HT-29 (cell line): ENCODE measurements around the gene KLHL35. TPM values are rescaled to one million over a fixed set of nuclear protein-coding genes. Genes with fewer than 3 reads are reported as not detected.

Experiments used
- DNase-seq: peaks from one replicate; pipeline ENCODE4 v3.0.0-alpha.2; 2015; ENCODE audit warnings: low spot score
- total RNA-seq: library from RNA; depleted of rRNA; stranded (reverse); fragments of >200 nt; shearing (Covaris generic); gene quantifications from 2 replicates; pipeline ENCODE4 v1.2.3, GENCODE V29; 2014

Gene KLHL35
- total RNA-seq, 1 experiment from 2014 or later: 20.5 TPM

DNA sequence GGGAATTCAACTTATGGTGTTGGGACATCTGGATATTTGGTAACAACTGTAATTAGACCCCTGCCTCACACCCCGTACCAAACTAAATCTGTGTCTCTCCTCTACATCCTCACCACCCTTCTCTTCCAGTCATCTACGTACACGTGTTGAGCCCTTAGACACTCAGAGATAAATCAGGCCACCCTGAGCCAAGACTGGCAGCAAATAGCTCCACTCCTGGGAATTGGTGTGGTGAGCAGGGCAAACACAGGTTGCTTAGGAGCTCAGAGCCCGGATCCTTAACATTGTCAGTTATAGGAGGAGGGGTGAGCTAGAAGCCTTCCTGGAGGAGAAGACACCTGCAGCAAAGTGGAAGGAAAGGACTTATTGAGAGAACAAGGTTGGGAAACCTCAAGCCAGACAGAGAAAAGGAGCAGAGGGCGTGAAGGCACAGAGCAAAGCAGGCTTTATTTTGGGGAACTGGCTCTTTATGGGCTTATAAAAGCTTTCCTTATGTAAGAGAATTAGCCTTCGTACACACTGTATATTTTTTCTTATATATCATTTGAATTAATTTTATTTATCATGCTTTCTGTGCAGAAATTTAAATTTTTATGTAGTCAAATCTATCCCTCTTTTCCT lies 36.9 kb upstream of the KLHL35 start:
- DNase-seq: no peak

DNA sequence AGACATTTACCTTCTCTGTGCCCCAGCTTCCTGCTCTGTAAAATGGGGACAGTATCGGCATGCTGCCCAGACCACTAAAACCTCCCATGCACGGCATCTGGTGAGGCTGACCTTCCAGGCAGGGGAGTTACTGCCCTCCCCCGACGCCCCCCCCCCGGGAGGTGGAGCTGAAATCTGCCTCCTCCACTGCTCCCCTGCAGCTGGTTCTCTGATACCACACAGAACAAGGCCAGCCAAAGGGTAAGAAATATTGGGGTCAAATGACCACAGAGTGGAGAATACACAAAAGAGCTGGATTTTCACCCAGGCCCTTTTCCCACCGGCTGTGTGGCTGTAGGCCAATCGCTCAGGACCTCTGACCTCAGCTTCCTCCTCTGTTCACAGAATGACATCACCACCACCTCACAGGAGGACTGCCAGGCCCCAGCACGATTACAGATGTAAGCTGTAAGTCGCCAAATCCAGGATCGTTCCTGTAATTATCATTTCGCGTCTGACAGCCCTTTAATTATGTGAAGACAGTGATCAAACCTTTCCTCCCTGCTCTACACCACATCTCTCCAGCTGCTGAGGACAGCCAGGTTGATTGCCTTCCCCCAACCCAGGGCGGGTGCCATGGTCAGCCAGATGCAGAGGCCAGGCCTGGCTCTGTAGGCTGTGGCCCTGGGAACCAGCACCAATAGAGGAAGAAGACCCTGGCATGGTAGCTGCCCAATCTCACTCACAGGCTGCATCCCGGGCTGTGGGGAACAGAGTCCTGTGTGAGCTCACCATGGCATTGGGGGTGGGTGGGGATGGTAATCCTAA lies 35.7 kb upstream of the KLHL35 start:
- no peak for DNase-seq

DNA sequence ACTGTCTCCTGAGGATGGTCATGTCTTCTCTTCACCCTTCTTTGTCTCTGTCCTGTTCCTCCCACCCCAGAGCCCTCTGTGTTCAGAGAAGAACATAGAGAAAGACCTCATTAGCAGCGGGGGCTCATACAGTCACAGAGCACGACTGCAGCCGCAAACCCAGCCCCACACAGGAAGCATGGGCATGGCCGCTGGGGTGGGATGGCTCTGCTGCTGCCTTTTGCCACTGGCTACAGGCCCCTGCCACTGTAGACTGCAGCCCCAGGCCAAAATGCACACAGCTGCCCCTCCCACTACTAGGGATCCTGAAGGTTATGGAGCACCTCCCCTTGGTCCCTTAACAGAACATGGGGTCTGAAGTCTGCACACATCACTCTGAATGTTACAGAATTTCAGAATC lies 34.9 kb upstream of the KLHL35 start:
- no peak for DNase-seq

DNA sequence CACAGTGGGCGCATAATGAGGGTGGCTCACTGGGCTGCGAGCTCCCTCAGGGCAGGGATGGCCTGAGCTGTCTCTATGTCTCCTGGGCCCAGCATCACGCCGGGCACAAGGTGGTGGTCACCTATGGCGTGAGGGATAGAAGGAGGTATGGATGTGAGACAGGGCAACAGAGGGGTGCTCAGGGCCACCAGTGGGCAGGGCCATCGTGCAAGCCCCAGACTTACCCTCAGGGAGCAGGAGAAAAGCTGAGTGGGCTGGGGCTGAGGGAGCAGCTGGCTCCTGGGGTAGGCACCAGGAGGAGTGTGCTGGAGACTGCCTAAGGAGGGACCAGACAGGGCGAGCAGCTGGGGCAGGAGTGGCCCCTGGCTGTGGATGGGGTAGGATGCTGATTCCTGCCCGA lies 34.3 kb upstream of the KLHL35 start:
- no peak for DNase-seq

DNA sequence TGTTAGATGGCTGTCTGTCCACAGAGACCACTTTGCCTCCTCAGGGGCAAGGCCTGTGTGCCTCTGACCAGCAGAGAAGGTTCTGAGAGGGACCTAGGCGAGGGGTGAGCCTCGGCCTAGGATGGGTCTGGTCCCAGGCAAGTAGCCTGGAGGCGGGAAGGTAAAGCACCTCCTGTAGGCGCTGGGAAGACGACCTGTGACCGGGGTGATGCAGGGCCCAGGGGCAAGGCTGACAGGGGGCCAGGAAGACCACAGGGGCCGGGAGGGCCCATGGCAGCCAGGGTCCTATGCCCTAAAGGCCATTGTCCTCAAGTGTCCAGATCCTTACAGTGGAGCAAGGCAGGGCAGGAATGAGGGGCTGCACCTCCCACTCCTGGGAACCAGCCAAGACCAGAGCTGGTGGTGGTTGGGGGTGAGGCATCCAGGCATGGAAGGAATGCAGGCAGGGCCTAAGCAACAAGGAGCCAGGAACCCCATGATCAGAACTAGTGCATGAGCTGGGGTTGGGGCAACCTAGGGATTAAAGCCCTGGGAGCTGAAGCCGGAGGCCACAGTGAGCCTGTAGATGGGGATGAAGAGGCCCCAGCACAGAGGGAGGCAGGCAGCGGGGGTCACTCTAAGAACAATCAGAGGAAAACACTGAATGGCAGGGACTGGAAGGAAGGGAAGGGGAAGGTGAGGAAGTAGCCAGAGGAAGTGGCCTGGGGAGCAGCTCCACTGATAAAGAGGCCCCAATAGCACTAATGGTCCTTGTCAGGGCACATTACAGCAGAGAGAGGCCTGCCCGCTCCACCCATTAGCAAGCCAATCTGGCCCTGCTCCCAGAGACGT lies 32.9 kb upstream of the KLHL35 start:
- DNase-seq: no peak

DNA sequence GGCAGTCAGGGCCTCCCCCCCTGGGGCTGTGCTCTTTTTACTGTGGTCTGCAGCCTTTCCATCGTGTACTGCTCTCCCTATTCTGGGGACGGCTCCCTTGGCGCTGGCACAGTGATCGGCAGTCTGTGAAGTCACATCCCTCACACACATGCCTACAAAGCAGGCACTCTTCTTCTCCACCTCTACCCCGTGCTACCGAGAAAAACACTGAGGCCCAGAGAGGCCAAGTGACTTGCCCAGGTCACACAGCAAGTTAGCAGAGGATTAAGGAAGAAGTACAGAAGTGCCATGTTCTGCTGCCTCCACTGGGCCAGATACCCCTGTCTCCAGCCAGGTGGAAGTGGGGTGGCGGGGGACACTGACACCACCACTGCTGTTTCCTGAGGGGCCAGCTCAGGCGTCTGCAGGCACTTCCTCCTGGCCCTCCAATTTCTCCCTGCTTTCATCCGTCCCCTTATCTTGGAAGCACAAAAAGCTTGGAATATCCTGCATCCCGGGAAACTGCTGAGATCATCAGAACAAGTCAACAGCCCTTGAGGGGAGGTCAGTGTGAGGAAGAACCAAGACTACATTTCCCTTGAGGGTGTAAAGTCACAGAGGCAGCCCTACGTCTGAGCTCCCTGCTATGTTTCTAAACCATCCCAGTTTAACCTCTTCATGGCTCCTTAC lies 30.2 kb upstream of the KLHL35 start:
- DNase-seq: no peak

DNA sequence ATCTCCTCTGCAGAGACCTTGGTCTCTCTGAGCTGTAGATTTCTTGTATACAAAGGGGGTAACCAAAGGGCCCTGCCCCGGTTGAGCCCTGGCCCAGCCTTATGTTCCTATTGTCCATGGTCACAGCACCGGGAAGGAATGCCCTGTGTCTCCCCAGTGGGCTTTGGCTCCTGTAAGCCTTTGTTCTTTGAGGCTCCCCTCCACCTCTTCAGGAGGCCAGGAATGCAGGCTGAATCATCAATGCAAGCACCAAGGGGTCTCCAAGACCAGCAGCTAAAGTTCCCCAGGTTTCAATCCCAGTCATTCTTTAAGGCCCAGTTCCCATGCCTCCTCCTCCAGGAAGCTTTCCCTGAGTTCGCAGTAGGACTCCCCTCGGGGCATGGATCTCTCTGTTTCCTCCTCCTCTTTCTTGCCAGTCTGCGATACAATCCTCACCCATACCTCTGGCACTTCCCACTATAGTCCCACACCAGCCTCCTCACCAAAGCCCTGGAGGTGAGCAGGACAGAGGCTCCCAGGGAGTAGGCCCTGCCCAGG lies 29.2 kb upstream of the KLHL35 start:
- DNase-seq: no peak

DNA sequence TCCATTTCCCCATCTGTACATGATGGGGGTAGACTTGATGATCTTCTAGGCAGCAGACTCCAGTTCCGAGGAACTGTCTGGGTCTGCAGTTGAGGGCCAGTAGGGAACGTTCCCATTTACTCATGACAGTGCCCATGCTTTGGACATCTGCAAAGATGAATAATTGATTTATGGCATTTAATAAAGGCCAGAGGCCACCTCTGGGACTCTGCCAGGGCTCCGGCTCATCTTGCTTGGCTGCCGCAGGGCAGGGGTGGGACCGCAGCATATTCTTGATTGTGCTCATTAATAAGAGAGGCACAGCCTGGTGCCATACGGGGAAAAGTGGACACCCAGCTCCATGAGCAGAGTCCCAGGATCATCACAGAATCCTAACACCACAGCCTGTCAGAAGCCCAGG lies 28.1 kb upstream of the KLHL35 start:
- DNase-seq: no peak

DNA sequence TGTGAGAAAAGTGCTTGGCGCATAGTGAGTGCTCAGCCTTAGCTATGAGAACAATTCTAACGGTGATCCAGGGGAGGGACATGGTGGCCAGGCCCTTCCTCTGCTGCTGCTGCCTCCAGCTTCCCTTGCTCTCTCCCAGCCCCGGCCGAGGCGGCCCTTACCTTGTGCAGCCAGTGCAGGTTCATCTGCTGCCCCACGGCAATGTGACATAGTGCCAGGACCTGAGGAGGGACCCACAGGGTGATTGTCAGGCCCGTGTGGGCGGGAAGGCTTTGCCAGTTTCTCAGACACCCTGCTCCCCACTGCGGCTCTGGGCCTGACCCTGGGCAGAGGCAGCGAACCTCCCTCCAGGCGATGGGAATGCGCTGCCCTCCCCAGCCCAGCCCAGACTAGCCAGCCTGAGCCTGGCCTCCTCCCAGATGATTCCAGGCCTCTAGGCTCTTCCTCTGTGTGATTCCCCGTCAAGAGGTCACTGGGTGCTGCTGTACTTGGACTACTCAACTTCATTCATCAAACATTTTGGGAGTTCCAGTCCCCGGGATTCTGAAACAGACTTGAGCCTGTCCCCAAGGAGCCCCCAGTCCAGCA lies 23.7 kb upstream of the KLHL35 start:
- no peak for DNase-seq

DNA sequence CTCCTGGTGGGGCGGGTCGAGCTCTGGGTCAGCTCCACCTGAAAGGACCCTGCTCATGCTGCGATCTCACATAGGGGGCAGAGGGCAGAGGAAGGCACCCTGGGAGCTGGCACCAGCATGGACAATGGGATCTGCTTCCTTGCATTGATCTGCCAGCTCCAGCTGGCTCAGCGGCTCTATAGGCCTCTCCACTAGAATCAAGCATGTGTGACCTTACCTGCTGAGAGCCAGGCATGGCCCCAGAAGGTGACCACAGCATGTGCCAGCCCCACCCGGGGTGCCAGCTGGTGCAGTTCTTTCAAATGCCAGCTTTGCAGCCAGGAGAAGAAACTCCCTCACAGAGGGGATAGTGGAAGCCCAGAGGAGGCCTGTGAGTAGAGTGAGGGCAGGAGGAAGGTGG lies 22.0 kb upstream of the KLHL35 start:
- no peak for DNase-seq

DNA sequence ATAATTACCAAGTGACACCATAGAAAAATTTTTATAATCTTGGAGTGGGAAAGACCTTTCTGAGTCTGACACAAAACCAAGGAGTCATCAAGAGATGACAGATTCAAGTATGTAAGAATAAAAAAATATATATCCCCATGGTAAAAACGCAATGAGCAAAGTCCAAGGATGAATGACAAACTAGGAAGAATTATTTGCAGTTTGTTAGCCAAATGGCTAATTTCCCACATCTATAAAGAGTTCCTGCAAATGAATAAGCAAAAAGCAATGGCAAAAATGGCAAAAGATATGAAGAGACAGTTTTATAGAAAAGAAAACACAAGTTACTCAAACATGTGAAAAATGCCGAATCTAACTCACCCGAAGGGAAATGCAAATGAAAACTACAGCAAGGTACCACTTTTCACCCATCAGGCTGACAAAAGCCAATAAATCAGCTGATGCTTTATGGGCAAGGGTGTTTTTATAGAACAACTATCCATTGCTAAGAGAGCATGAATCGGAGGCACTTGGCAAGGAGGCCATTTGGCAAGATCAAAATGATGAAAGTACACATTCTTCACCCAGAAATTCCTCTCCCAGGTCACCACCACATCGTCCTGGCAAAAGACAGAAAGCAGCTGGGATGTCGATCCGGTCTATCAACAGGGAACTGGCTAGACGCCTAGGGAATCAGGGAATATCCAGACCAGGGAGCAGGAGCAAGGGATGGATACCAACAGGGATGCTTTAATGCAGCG lies 21.1 kb upstream of the KLHL35 start:
- no peak for DNase-seq

DNA sequence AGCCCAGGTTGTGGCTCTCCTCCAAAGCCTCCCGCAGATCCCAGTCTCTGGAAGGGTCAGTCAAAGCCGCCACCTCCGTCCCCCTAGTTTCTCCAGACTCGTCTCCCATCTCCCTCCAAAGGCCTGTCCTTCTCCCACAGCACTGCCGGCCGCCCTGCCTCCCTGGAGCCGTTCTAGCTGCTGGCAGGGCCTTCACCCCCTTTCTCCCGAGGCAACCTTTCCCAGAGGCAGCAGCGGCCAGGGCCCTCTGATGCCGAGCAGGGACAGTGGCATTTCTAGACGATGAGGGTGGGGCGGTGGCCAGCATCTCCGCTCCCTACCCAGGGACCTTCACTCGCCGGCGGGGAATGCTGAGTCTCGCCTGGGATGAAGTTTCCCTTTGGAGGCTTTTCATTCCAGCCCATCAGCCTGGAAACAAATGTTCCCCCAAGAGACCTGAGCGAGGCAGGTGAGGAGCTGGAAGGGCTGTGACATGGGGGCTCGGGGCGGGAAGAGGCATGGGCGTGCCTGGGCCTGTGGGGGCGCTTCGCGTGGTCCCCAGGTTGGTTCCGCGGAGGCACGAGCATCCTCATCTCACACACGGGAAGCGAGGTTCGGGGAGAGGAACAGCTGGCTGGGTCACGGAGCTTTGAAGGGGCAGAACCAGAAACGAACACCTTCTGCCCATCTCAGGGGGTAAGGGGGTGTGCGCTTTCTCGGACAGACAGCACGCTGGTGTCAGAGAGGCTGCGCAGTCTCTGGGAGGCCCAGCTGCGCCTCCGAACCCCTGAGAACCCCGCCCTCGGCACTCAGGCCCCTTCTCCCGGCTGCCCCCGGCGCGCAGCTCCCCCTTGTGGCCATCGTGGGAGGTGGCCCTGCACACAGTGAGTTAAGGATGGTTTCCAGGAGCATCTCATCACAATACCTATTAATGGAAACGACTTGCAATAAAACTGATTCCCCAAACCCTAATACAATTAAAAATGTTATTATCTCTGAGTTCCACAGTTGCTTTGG lies 18.1 kb upstream of the KLHL35 start:
- peak; percentile 47 for DNase-seq

DNA sequence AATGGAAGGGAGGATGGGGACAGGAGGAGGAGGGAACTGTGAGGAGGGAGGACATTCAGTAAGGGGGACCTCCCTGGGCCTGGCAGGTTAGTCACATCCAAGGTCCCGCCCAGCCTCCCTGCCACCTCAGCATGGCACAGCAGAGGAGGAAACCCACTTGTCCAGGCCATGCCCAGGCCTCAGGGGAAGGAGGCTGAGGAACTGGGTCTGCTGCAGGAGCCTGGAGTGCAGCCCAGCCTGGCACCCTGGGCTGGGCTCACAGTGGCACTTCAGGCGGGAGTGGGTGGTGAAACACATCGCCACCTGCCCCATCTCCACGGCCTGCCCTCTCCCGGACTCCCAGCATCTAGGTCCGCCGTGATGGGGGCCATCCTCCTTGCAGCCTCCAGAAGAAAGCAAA lies 17.2 kb upstream of the KLHL35 start:
- DNase-seq: no peak

DNA sequence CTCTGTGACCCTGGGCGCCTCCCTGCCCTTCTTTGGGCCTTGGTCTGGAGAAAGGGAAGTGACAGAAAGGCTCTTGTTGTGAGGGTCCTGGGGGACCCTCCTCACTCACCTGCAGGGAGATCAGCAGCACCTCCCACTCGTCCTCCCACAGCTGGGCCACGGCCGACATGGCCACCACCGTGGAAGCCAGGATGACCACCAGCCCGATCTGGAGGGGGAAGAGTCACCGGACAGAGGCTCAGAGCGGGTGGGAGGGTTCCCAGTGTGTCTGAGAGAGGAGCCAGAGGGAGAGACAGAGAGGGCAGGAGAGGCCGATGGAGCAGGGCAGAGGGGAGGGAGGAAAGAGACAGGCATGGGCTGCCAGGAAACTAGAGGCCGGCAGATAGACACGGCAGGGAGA lies 16.8 kb upstream of the KLHL35 start:
- DNase-seq: no peak

DNA sequence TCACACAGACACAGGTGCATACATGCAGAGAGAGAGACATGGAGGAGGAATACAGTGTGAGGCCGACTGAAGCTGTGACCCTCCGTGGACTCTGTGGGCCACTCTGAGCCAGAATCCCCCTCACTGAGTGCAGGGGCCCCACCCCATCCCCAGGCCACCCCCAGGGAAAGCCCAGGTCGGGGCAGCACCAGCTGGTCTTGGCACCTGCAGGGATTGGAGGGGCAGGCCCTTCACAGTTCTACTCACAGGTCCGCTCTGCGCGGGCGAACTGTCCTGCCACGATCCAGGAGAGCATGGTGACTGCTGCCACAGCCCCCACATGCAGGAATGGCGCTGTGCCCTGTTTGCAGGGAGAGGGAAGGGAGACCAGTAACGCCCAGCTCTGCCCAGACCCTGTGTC lies 16.3 kb upstream of the KLHL35 start:
- DNase-seq: no peak

DNA sequence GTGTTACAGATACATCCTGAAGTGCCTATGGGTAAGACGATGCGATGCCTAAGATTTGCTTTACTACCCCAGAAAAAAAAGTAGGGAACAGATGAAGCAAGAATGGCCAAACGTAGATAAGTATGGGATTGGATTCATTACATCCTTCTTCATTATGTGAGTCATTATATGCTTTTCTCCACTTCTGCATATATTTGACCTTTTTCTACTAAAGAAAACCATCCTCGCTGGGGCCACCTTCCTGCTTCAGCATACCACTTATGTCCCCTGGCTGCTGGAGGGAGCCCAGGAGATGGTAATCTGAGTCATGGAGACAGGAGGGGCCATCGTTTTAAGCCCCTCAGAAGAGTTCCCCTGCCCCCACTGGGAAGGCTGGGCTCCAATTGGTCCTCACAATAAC lies 14.4 kb upstream of the KLHL35 start:
- no peak for DNase-seq

DNA sequence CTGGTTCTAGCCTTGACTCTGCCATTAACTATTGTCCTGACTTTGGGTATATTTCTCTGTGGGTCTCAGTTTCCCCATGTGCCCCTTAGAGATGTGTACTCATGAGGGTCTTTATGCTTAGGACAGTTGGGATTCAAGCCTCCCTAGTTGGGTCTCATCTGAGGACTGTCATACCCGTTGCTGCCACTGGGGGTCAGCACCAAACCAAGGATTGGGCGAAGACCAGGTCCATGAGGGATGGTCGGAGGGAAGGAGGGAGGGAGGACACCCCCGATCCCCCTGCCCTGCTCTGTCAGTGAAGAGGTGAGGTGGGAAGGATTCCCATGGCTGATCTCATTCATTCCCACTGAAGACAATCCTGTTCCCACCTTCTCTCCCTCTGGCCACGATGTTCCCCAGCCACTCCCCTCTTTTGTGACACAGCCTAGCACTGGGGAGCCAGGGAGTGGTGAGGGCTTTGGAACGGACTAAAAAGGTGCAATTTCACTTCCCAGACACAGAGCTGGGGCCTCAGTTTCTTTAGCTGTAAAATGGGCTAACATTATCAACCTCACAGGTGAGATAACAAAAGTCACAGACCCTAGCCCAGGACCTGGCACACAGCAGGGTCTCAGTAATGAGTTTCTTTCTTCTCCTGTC lies 12.4 kb upstream of the KLHL35 start:
- peak; percentile 87 for DNase-seq

DNA sequence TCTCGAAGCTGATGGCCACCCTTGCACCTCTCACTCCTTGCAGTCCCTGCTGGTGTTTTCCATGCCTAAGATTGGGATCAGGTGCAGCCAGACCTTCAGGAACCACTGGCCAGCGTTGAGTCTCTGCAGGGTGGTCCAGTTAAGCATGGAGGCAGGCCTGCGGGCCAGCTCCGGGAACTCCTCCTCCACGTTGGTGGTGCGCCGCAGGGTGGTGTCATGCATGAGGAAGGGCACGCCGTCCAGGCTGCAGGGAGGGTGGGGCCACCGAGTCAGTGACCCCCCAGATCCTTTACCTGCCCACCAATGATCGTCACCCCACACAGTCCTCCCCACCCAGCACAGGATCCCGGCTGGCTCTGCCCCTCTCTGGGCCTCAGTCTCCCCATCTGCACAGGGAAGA lies 10.0 kb upstream of the KLHL35 start:
- DNase-seq: no peak
